GM18870 (cell line): ENCODE results near the gene SH3PXD2B.
"Not testable (repeated sequence)": the region's sequence is repeated elsewhere in the genome, so short reads cannot be mapped to it uniquely, and the experiment has no call there.

Experiments used
- ATAC-seq: cut with Tn5 transposase; IDR thresholded peaks from one replicate; pipeline ENCODE4 v1.9.1; 2021; ENCODE audit warnings: moderate library complexity; ENCODE audit not compliant: unreplicated experiment

SH3PXD2B gene

GRCh38 chr5:172420235-172420939 lies 33.9 kb downstream of the SH3PXD2B start:
- no peak for ATAC-seq

- no peak for ATAC-seq
These were observed 35.2 kb downstream of the SH3PXD2B start for GRCh38 chr5:172418862-172419814.

- no peak for ATAC-seq
These were observed 36.2 kb downstream of the SH3PXD2B start for GRCh38 chr5:172417983-172418630.

- no peak for ATAC-seq
These were observed 37.0 kb downstream of the SH3PXD2B start for GRCh38 chr5:172417130-172417841.

GRCh38 chr5:172415362-172416275 lies 38.7 kb downstream of the SH3PXD2B start:
- no peak for ATAC-seq

DNA sequence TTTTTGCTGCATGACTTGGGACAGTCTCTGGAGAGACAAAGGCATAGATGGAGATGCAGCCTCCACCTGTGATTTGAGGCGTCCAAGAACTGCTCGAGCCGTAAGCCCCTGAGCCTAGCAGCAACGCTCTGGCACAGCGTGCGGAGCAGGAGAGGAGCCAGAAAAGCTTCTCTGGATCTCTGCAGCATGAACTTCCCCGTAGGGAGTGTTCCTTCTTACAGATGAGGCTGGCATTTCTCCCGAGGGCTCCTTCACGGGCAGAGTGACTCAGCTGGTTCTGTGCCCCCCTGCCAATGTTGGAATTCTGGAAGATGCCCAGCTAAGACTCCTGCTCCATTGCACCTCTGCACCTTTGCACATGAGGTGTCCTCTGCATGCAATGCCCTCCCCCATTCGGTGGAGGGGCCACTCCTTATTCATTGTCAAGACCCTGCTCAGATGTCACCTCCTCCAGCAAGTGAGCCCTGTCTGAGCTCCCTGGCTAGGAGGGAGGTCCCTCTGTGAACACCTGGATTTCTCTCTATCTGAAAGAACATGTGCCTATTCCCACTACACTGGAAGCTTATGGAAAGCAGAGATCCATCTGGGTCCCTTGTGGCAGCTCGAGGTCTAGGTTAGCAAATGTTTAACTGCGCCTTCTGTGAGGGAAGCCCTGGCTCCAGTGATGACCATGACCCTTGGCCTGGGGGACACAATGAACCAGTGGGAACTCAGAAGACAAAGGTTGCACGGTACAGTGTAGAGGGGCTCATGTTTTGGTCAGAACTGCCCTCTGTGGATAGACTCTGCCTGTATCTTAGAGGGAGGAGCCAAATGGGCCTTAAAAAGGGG lies 39.6 kb downstream of the SH3PXD2B start:
- no peak for ATAC-seq

DNA sequence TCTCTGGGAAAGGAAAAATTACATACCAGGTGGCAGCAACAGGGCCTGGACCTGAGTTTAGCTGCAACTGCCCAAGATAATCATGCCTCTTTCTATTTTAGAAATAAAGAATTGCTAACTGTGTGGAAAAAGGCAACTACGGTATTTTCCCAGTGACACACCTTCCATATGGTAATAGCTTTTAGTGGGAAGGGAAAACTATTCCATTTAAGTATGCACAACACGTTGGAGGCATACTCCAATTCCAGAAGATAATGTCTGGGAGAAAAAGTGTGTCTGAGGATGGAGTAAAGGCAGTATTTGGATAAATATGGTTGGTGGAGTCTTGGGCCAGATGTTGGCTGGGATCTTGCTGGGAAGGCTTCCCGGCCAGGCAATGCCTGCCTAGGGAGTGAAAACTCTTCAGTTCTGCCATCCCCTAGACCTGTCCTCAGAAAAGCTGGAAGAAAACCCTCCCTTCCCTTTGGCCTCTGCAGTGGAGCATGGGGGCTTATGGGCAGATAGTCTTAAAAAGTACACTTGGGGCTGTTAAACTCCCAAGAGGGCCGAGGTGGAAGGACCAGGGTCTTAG lies 40.6 kb downstream of the SH3PXD2B start:
- ATAC-seq: no peak

- no peak for ATAC-seq
These were observed 41.5 kb downstream of the SH3PXD2B start for GRCh38 chr5:172412724-172413286.

DNA sequence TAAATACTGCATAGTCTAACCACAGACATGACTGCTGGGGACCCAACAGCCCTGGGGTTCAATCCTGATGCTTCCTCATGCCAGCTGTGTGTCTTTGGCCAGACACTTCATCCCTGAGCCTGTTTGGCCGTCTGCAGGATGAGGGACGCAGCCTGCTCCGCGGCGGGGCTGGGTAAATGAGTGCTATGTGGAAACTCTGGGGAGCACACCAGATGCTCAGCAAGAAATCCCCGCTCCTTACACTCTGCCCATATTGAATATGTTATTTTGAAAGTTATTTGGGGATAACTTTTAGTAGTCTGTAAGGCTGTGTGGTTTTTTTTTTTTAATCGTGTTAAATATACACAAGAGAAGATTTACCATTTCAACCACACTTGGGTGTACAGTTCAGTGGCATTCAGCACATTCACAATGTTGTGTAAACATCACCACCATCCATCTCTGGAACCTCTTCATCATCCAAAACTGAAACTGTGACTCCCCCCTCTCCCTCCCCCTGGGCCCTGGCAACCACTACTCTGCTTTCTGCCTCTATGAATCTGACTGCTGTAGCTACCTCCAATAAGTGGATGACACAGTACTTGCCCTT lies 42.7 kb downstream of the SH3PXD2B start:
- no peak for ATAC-seq

DNA sequence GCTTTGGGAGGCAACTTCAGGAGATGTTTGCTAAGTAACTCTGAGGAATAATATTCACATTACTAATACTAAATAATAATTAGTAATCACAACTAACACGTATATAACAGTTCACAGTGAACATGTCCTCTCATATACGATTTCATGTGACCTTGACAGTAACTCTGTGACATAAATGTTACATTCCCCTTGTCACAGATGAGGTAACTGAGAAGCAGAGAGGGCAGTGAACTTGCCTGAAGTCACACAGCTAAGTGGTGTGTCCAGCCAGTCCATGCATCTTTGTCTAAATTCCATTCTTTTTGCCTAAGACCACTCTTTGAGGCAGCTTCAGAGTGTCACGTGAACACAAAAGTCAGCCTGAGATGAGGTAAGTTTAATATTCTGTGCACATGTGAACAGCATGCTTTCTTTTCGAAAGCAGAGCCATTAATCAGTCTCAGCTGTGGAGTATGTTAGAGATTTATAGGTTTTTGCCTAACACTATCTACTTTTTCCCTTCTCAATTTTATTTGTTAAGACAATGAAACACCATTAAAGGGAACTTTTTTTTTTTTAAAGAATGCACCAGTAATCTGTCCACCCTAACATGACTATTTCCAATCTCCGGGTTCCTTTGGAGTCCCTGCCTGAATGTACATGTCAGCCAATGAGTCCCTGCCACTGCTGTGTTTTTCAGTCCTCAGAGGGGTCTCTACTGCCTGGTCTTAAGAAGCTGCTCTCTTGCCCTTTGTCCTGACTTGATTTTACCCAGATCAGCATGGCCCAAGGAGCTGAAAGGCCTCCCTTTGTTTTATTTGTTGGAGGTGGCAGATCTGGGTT lies 43.5 kb downstream of the SH3PXD2B start:
- ATAC-seq: no peak

DNA sequence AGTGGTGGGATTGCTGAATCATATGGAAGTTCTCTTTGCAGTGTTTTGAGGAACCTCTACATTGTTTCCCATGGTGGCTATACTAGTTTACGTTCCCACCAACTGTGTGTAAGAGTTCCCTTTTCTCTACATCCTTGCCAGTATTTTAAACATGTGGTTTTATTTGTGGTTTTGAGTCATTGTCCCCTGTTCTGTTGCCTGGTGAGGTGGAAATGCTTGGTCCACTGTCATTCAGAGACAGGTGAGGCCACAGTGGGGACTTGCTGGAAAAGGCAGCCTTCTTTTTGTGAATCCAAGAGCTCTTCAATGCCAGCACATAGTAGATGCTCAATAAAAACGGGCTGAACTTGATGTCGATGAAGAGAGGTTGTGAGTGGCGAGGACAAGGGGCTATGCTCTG lies 44.2 kb downstream of the SH3PXD2B start:
- ATAC-seq: no peak

GRCh38 chr5:172409477-172409876 lies 44.8 kb downstream of the SH3PXD2B start:
- not testable (repeated sequence) for ATAC-seq

- ATAC-seq: no peak
These were observed 46.5 kb downstream of the SH3PXD2B start for GRCh38 chr5:172407822-172408221.

- no peak for ATAC-seq
These were observed 47.1 kb downstream of the SH3PXD2B start for GRCh38 chr5:172407241-172407691.

GRCh38 chr5:172405226-172406107 lies 48.9 kb downstream of the SH3PXD2B start:
- no peak for ATAC-seq

- ATAC-seq: no peak
These were observed 49.6 kb downstream of the SH3PXD2B start for GRCh38 chr5:172404746-172405145.
